Measurements from ENCODE around the gene SLC36A2.
"Not testable (repeated sequence)": the region's sequence is repeated elsewhere in the genome, so short reads cannot be mapped to it uniquely, and the experiment has no call there.

The SLC36A2 gene

DNA sequence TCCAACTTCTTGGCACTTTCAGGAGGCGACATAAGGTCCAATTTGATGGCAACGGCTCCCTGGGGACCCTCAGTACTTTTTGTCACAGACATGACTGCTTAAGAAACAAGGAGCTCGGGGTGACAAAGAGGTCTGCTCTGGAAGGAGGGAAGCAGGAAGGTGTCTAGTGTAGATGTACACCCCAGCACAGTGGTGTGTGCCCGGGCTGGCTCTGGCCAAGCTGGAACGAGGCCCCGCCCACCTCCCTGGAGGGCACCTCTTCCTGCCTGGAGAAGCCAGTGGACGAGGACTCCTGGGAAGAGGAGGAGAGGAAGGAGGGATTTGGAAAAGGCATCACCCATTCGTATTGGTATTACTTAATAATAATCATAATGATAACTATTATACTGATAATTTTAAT lies at the start of gene SLC36A2:
Gene SLC36A2 (minus strand): TSS at position 191 of the 400 bp plus-strand sequence. CDS start 99 bp downstream, at position 92.
- DNase-seq = no peak

DNA sequence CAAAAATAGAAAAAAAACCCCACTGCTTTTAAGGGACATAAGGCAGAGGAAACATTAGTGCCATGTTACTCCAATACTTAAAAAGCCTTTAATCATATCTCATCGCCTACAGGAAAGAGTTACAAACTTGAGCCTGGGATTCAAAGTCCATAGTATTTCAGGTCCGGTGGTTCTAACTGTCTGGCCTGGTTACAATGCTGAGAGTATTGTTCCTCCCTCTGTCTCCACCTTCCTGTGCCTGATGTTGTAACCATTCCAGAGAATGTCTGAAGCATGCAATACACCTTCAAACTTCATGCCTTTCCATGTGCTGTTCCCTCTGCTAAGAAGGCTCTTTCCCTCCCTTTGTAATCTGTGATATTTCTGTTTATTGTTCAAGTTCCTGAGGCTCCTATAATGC lies 41.6 kb upstream of the SLC36A2 start:
- no peak for DNase-seq

DNA sequence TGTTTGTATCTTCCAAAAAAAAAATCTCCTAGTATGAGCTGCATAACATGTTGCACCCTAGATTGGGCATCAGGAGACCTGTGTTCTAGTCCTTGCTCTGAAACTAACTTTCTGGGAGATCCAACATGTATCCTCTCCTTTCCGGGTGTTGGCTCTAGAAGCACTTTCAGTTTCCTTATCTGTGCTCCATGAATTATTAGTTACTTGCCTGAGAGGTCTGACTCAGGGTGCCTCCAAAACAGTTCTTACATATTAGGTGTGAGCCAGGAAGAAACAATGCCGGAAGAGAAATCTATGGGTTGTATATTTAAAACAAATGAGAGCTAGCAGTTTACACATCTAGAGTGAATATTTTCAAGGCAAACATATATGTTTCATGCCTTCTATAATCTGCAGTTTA lies 36.7 kb upstream of the SLC36A2 start:
- no peak for DNase-seq

DNA sequence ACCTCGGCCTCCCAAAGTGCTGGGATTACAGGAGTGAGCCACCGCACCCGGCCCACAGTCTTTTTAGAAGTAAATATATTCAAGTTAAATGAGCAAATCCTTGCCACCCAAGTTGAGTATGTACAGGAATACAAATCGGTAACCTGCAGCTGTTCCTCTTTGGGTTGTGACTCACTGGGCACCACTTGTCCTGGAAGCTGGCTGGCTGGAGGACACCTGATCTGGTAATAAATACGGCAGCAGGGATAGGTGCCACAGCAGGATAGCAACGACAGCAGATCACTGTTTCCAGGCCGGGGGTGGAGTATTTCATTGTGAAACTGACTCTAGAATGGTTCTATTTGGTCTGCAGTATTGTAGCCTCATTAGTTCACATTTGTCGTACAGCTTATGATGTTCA lies 35.7 kb upstream of the SLC36A2 start:
- DNase-seq = no peak

DNA sequence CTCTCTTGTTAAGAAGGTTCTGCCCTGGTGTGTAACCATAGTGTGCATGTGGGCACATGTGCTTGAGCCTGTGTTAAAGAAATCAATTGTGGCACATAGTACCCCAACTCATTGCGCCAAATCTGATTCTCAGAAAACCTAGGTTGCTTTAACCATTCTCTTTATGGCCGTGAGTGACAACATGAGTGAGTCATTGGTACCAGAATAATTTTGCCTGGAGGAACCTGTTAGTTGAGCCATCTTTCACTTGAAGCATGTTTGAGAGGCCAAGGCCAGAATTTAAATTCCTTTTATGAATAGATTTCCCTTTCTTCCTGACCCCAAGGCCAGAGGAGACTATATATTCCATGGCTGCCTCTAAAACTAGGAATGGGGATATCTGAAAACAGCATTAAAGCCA lies 35.2 kb upstream of the SLC36A2 start:
- no peak for DNase-seq

DNA sequence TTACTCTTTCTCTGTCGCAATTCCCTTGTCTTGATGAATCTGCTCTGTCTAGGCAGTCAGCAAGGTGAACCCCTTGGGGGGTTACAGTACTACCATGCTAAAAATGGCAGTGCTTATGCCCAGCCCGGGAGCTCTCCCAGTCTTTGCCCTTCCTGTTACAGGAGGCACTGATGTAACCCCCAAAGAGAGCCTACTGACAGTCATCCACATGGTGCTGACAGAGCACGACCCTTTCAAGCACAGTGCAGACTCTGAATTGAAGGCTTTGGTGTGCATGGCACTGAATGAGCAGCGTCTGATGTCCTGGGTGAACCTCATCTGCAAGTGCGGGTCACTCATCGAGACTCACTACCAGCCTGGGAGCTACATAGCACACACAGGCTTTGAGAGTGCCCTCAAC lies 34.5 kb upstream of the SLC36A2 start:
- no peak for DNase-seq

DNA sequence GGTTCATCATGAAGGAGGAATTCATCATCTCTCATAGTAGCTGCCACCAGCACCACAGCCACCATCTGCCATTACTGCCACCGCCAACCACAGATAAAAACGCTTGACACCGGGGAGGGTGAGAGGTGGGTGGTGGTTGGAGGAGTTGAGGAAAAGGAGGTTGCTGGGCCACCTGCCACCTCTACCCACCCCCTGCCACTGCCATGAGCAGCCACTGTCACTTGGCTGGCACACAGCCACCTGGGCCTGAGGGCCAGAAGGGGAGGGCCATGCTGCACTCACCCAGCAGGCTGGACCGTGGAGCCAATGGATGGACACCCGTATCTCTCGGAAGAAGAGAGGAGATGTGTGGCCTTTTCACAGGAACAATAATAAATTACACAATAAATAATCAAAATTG lies 31.3 kb upstream of the SLC36A2 start:
- DNase-seq = no peak

DNA sequence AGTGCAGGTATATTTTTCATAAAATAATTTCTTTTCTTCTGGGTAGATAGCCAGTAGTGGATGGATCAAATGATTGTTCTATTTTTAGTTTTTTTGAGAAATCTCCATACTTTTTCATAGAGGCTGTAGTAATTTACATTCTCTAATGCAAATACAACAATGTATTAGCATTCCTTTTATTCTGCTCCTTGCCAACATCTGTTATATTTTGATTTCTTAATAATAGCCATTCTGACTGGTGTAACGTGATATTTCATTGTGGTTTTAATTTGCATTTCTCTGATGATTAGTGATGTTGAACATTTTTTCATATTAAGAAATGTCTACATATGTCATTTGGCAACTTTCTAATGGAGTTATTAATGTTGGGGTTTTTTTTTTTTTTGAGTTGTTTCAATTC lies 27.2 kb upstream of the SLC36A2 start:
- DNase-seq = no peak

DNA sequence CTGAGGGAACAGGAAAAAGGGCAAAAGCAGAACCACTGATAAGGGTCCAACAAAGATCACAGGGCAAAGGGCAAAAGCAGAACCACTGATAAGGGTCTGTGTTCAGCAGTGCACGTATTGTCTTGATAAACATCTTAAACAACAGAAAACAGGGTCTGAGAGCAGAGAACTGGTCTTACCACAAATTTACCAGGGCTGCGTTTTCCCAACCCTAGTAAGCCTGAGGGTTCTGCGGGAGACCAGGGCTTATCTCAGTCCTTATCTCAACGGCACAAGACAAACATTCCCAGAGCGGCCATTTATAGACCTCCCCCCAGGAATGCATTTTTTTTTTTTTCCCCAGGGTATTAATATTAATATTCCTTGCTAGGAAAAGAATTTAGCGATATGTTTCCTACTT lies 19.7 kb upstream of the SLC36A2 start:
- DNase-seq = not testable (repeated sequence)

DNA sequence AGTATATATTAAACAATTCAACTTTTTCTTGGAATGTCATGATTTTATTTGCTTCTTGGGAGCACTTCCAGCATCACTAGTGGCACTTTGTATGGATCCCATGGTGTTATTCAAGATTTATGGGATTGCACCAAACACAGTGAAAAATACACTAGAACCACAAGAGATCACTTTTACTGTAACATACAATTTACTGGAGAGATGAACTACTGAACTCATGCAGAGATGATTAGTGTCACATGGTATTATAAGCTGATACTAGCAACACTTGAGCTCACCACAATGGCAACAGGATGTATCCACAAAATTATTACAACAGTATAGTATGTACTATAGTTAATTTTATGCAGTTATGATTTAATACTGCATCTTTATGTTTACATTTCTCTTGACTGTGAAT lies 16.3 kb upstream of the SLC36A2 start:
- DNase-seq = no peak

DNA sequence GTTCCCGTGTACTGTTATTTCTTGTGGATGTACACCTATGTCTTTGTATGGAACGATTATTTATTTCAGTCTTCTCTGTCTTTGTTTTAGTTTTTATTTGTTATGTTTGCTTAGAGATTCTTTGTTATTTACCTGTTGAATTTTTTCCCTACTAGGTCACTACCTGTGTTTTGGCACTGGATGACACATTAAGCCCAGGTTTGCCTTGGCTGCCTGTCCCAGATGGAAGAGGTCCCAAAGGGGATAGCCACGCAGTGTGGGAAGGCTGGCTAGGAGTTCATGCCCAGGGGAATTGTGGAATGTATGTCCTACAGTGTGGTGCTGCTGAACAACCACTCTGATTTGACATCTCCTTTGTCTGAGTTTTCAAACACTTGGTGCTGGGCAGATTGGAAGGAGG lies 15.6 kb upstream of the SLC36A2 start:
- no peak for DNase-seq

DNA sequence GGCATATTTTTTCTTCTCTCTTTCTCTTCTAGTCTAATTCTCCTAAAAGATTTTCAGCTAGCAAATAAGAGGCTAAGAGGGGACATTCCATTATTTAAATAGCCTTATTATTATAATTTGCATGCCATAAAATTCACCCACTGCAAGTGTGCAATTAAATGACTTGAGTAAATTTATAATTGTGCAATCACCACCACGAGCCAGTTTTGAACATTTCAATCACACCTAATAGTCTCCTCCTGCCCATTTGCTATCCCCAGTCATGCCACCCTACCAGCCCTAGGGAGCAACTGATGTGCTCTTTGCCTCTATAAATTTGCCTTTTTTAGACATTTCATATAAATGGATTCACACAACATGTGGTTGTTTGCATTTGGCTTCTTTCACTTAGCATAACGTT lies 12.0 kb upstream of the SLC36A2 start:
- no peak for DNase-seq

DNA sequence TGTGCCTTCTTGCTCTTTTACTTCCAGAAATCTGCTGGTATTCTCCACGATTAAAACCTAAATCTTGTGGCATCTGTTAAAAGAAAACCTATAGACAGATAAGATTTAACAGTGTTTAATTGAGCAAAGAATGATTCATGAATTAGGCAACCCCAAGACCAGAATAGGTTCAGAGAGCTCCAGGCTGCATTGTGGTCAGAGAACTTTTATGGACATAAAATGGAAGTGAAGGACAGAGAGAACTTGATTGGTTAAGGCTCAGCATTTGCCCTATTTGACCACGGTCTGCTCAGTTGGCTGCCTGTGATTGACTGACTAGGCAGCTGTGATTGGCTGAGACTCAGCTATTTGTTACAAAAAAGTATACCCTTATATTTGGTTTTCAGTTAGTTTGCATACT lies 10.4 kb upstream of the SLC36A2 start:
- no peak for DNase-seq

DNA sequence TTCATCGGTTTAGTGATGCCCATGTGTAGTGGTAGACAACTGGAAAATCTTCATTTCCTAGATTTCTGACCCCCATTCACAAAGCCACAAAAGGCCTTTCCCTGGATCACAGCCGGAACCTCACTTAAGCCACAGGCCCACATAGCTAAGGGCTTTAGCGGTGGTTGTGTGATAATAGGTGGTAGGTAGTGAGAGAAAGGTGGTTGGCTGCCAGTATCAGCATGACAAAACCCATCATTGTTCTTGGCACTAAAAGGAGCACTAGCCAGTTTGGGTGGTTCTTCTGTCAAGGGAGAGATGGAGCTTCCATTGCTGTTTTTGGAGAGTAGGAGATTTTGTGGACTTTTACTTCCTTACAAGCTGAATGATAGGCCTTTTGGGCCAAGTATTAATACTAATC lies 9.7 kb upstream of the SLC36A2 start:
- DNase-seq = no peak

DNA sequence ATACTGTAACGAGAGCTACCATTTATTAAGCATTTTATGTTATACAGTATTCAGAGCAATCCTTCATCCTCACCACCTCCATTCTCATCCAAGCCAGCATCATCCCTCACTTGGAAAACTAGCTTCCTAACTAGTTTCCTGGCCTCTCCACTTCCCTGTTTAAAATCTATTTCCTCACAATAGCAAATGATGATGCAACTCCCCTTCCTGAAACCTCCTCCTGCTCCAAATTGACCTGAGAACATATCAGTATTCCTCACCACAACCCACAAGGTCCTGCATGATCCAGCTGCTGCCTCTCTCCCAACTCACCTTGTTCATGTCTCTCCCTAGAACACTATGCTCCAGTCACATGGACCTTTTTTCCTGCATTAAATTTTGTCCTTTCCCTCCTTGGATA lies 4.3 kb upstream of the SLC36A2 start:
- DNase-seq = no peak

DNA sequence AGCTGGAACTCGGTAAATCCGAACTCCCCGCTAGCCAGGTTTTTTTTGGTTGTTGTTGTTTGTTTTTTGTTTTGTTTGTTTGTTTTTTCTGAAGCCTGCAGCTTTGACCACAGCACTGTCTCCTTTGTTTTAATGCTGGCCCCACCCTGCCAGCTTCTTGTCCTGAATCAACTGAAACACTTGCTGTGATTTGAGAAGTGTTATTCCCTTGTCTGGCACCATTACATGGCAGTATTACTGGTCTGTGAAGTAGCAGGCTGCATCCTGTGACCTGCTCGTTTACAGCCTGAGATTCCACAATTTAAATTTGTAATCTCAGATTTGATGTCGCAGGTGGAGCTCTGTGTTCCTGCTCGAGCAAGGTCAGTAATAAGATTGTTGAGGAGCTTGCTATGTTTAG lies 1.4 kb upstream of the SLC36A2 start:
- no peak for DNase-seq

DNA sequence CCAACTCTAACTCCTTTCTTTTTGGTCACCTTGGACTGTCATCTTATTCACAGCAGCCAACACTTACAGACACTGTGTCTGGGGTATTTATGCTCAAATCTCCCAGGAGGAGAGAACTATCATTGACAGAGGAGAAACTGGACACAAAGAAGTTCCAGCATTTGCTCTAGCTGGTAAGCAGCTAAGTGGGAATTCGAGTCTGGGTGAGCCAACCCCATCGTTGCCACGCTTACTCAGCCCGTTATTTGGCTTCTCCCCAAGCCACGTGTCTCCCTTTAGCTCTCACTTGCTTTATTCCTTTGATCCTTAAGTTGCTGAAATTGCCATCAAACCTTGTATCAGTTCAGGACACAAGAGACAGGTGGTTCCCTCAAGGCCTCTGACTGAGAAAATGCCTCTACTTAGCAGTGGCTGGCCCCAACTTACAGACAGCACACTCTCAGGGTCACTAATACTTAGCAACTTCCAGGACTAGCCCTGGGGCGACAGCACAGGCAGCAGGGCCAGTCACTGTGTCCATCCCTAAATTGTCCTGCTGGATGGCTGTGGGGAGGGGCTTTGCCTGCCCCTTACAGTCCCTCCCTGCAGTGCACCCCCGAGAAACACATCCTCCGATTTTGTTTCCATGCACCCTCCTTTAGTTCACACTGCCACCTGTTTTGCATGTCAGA lies 1.4 kb downstream of the SLC36A2 start:
- DNase-seq = no peak

DNA sequence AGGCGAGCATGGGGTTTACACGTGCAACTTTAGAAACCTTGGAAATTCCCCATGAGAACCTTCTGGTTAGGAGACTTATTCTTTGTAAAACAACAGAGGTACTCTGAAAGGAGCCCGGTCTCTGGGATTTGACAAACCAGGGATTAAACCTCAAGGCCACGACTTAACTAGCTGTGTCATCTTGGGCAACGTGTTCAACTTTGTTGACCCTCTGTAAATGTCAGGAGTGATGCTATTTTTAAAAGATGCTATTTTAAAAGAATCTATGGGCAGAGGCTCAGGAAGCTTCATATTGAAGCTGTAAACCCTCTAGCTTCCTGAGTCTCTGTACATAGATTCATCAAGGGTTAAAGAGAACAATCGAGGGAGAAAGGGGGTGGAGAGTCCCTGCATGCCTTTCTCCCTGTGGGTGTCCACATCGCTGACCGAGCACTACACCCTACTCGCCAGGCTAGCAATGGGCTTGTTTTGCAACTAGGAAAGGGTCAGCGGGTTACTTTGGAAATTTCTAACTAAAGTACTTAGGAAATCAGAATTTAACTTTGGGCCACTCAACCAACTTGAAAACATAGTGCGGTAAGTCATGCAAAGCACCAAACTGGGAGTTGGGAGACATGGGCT lies 2.1 kb downstream of the SLC36A2 start:
- DNase-seq = no peak

DNA sequence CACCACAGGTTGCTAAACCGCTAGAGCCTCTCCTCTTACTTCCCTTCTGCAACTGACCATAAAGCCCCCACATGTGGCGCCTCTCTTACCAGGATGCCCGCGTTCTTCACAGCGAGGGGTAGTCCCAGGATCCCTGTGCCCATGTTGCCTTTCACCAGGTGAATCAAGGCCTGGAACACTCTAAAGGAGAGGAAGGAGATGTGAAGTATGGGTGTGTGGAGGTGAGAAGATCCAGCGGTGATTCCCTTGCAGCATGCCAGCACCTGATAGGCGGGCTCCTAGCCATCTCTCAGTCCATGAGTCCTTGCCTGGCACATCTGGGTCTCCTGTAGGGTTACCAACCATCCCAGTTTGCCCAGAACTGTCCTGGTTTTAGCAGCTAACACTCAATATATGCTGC lies 3.3 kb downstream of the SLC36A2 start:
- no peak for DNase-seq

DNA sequence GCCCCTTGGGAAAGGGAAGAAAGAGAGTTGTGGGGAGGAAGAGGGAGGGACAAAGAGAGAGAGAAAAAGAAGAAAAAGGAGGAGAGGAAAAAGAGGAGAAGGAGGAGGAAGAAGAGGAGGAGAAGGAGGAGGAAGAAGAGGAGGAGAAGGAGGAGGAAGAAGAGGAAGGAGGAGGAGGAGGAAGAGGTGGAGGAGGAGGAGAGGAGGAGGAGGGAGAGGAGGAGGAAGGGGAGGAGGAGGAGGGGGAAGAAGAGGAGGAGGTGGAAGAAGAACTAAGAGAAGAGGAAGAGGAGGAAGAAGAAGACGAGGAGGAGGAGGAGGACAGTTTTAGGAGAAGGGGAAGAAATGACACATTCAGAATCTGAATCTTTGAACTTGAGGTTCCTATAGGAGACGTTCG lies 7.4 kb downstream of the SLC36A2 start:
- no peak for DNase-seq

DNA sequence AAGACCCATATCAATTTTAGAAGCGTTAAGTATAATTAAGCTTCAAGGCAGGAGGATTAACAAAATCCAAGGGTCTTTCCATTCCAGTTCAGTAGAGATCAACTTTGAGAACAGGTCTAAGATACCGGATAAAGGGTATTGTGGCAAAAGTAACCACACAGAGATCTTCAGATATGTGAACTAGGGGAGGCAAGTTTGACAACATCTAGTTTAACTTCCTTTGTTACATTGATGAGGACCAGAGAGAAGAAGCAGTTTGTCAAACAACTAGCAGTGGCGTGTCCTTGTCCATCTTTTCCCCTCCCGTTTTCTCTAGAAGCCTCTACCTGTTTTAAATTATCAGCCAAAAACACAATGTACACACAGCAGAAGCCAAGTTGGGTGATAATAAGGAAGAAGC lies 8.6 kb downstream of the SLC36A2 start:
- no peak for DNase-seq

DNA sequence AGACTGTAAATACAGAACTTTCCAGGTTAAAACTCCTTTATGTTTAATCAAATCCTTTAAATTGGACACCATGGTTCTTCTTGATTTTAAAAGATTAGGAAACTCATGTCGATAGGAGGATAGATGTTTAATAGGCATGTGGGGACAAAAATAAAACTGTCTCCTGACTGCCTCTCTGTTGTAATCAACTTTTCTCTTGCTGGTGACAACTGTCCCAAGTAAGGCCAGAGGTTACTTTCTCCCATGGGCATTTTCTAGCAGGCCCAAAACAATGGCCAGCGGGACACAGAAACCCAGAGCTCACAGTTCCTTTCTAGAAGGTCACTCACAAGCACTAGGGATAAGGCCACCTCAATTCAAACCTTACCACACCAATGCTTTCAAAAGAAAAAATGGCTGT lies 14.5 kb downstream of the SLC36A2 start:
- no peak for DNase-seq

DNA sequence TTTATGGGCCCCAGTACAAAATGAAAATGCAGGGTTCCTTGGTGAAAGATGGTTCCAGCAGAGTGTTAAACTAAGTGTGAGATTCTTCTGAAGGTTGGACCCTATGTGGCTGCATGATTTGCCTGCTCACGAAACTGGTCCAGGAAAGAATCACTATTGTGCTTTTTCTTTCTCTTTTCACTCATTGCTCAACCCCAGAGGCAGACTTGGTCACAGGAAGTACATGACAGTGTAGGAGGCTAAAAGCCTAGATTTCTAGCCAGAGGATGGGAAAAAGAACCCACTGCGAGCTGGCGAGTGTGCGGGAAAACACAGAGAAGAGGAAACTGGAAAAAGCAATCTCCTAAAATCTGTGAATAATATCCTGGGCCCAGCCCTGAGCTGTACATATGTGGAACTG lies 18.6 kb downstream of the SLC36A2 start:
- no peak for DNase-seq

DNA sequence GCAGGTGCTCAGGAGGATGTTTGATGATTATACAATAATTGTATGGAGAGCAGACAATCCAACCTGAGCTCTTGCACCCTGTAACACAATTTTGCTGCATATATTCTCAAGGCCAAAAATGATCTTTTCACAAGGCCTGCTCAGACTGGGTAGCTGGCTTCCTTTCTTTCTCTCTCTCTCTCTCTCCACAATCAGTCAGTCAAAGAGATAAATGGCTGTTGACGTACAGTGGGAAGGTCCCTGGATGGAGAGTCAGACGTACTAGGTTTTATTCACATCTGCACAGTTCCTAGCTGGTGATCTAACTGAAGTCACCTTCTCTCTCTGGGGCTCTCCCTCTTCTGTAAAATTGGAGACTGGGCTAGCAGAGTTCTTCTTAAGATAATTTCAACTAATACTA lies 19.8 kb downstream of the SLC36A2 start:
- DNase-seq = no peak

DNA sequence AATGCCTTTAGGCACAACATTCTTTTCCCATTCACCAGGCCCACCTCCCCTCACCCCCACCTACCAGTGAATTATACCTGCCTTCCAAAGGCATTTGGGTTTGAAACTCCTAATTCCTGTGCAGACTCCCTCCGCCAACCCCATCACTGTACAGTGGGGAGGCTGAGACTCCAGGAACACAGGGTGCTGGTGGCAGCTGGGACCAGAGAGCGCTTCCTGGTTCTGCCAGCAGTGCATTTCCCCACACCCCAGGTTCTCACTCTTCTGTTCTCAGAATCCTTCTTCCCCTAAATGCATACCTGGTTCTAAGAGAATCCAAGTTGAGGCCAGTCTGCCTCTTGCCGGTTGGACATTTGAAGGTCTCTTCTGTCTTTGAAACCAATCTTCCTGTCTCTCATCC lies 21.1 kb downstream of the SLC36A2 start:
- no peak for DNase-seq
